ENCODE data around the gene STRIT1. TPM values are rescaled to one million over a fixed set of nuclear protein-coding genes. Genes with fewer than 3 reads are reported as not detected.

Gene STRIT1
- polyA plus RNA-seq, 1 donor from 2014 or later, result 1.2 TPM

Other genes with a start within 250 kb of the STRIT1 start
- gene MME, start 213.4 kb downstream of the STRIT1 start, polyA plus RNA-seq, result 0.50 and 0.54 TPM in 2 replicates

Data from neural cell (in vitro differentiated cells).